T-helper 2 cell treated with Interferon-gamma antibody and Interleukin-4, amounts not matched to agents 100 ng/mL and 5 ng/mL, for 36 hours (primary cell): Measurements from ENCODE around the gene HHAT. TPM values are rescaled to one million over a fixed set of nuclear protein-coding genes. Genes with fewer than 3 reads are reported as not detected.

ENCODE experiments used
- intact Hi-C: fragments of 100-400 bp; cut with micrococcal nuclease; formaldehyde crosslinking; loops from one replicate; pipeline ENCODE4 v1.15.1; 2023
- total RNA-seq: library from RNA; stranded (reverse); gene quantifications from 2 replicates; pipeline ENCODE4 v1.2.3, GENCODE V29; 2022

Gene HHAT
- total RNA-seq, 1 donor from 2014 or later, result 0.73 TPM

DNA sequence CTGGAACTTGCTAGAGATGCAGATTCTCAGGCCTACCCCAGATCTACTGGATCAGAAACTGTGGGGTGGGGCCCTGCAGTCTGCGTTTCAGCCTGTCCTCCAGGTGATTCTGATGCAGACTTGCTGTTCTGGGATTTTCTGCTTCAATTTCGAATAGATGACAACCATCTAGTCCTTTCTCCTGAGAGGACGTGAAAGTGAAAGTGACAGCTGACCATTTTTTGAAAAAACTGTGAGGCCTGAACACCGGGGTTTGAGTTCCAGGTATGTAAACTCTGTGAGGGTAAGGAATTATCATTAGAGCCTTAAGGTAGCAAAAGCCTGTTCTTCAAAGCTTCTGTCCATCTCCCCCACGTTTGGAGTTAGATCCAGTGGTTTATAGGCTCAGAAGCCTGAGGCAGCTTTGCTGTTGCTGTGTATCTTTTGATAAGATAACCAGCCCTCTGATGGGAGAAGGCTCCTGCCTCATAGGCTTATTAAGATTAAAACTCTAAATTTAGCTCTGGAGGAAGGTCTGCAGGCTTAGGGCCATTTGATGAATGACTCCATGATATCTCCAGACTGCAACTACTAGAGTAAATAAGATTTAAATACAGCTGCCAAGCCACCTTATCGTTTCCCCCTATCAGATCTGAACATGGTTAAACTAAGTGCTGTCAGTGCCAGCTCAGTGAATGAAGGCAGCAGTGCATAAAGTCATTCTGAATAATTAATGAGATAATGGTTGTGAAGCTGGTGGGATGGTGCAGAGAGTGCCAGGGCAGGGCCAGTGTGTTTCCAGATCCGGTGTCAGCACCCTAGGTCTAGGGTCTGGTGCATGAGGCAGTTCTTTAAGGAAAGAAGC lies 335.2 kb downstream of the HHAT start:
- intact Hi-C loops, result no loop called here

DNA sequence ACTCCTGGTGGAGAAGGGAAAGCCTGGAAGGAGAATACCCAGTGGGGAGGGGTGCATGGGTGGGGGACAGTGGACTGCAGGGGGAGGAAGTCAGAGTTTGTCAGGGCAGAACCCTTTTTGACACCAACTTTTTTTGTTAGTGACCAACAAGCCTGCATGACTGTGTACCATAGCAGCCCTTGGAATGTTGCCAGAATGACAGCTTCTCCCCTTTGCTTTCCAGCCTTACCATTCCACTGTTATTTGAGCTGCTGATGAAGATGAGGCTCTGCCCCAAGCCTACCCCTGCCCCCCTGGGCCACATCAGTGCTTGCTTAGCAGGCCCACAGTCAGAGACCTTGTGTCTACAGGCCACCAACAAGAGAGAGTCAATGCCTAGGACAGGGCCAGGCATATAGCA lies 341.2 kb downstream of the HHAT start:
- intact Hi-C loops, result no loop called here

DNA sequence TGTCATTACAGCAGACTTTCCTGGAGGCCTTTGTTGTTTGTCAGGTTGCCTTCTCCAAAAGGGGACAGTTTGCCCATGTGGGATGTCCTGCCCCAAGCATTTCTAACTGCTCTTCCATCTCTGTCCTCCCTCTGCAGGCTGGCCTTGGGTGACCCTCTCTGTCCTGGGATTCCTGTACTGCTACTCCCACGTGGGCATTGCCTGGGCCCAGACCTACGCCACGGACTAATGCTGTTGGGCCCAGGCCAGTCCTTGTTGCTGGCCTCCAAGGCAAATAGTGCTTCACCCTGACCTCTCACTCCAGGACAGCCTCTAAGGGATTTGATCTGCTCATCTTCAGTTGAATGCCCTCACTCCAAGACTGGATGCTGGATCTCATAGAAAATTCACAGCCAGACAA lies 345.4 kb downstream of the HHAT start:
- intact Hi-C loops, result no loop called here

DNA sequence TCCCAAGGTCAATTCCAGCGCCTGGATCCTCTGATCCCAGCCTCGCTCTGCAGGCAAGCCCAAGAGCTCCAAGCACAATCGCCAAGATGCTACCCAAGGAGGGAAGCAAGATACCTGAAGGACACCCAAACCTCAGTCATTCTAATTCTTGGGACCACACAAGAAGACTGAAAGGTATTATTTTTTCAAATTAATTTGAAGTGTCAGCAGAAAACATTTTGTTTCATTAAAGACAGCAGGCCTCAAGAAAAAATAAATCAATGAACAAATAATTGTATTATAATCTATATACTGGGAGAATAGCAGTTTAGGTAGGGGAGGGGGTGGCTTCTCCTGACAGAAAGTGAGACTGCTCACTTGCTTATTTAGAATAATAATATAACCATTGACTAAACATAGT lies 347.8 kb downstream of the HHAT start:
- intact Hi-C loops, result no loop called here

DNA sequence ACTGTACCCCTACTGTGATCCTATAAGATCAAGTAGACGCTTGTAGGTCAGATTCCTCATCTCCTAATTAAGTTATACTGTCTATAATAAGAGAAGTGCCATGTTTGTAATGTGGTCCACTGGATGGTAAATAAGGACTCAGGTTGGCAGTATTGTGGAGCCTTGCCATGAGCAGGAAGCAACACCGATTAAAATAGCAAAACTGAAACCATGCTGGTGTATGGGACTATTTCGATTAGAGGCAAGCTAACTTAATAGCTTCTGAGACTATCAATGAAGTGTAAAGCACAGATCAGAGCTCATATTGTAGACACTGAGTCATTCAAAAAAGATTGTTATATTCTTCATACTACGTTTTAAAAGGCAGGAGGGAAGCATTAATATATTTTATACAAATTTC lies 348.8 kb downstream of the HHAT start:
- intact Hi-C loops, result no loop called here

DNA sequence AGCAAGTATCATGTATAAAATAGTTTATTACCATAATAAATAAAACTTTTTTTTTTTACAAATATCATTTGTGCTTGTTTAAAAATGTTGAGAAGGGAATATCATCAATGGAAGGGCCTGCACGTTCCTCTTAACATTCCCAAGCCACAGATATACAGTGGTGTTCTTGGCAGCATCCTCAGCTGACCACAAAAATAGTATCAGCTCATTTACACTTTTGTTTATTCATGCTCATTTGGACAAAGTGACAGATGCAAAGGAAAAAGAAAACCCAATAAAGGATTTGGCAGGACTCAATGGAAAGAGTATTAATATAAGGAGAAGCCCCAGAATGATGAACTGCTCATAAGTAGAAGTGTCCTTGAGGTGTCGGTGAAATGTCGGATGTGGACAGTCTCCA lies 349.6 kb downstream of the HHAT start:
- intact Hi-C loops, result no loop called here

DNA sequence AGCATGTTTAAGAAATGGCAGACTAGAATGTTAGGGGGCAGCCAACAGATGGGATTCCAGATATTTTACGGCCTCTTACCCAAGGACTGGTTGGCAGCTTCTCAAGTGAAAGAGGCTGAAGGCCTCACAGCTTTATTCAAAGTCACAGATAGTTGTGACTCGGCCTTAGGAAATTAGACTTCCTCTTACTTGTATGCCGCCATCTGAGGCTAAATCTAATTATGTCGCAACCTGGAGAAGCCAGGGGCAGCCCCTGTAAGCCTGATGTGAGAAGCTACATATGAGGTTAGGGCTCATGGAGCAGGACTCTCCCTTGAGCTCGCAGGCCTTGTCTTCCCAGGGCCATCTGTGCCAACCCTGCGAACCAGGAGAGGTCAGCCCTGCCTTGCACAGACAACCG lies 352.5 kb downstream of the HHAT start:
- intact Hi-C loops, result no loop called here

DNA sequence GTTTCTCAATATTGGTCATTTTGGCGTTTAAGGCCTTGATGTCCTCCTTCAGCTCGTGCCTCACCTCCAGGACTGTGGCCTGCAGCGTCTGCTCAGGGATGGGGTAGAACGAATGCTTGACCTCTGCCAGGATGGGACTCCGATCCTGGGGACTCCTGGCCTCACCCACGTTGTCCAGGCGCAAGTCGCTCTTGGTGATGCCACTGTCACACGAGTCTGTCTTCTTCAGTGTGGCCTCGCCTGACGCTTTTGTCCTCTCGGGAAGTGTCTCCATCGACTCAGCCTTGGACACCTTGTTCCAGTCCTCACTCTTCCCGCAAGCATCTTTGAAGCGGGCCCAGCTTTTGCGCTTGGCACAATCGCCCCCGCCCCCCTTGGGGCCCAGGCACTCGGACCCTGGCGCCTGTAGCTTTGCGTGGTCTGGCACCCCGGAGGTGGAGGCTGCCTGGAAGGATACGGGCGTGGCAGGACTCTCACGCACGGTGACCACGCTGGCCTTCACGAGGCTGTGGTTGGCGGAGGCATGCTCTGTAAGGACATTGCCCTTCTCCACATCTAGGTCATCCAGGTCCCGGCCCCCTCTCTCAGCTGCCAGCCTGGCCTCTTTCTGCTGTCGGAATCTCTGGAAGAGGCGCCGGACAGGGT lies 354.8 kb downstream of the HHAT start:
- intact Hi-C loops, result no loop called here

DNA sequence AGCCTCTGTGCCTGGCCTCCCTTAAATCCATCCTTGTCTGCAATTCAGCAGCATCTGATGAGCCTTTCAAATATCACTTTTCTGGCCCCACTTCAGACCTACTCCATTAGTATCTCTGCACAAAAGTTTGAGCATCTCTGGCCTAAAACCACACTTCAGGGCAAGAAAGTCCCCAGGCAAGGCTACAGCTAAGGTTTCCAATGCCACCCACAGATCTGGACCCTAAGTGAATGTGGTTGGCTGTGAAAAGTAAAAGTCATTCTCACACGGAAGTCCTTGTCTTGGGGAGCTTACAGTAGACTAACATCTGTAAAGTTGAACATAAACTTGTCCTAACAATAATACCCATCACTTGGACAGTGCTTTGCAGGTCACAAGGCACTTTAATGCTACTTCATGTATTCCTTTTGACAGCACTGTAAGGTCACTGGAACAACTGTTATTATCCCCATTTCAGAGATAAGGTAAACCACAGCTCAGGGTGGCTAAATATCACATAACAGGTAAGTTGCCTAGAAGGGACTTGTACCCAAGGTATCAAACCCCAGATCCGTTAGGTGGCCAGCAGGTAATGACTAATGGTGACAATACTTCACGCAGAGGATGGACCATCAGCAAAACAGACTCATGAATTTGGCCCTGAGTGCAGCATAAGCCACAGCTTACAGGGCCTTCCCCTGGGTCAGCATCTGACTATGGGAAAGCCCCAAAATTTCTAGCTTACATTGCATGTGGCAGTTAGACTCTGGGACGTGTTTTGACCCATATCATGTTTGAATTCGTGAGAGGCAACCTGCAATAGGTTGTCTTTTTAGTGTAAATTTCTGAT lies 356.0 kb downstream of the HHAT start:
- intact Hi-C loops, result no loop called here

DNA sequence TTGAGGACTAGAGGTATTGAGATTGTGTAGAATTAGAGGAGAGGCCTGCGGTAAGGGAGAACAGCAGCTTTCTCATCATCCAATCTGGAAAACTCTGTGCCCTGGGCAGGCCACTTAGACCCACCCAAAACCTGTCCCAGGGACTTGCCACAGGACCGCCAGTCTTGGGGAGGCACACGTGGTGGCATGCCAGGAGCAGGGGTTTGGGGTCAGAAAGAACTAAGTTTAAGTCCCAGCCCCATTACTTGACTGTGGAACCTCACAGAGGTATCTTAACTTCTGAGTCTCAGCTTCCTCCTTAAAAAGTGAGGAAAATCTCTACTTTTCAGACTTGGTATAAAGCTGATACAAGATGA lies 356.6 kb downstream of the HHAT start:
- intact Hi-C loops, result no loop called here

DNA sequence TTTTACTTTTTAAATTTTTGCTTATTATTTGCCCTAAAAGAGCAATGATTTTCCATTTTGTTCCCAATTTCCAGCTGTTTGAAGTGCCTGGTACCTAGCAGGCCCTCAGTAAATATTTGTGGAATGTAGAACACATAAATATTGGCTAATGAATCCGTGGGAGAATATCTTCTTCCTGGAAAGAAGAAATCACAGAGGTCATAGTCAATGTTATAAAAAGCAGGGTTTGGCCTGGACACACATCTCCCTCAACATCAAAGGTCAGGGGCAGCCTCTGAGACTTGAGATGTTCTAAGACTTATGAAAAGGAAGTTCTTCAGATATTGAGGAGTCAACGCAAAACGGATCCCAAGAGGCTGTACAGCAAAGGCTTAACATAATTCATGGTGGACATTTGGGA lies 358.1 kb downstream of the HHAT start:
- intact Hi-C loops, result no loop called here

DNA sequence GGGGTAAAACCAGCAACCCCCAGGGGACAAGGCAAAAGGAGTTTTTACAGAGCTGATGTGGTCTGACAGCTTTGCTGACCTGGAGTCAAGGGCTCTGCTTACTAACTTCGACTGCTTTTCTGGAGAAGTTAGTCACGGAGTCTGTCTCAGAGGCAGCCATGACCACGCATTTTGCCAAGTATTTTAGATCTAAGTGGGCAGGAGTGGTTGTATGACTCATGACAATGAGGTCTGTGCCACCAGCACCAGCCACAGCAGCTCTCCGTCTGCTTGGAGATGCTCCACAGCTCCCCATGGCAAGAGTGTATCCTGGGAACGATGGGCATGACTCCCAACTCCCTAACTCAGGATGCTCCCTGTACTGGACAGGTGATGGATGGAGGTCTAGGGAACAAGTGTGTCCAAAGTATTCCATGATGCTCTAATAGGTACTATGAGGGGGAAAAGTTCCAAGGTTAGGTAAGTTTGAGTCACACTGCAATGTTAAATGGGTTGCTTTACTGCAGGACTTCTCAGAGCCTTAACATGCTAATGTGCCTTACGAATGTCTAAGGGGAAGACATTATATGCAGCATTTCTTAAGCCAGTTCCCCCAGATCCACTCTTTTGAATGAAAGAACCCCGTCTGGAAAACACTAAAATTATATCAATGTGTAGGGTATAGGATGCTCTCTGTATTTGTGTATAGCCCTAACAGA lies 359.0 kb downstream of the HHAT start:
- intact Hi-C loops, result no loop called here

DNA sequence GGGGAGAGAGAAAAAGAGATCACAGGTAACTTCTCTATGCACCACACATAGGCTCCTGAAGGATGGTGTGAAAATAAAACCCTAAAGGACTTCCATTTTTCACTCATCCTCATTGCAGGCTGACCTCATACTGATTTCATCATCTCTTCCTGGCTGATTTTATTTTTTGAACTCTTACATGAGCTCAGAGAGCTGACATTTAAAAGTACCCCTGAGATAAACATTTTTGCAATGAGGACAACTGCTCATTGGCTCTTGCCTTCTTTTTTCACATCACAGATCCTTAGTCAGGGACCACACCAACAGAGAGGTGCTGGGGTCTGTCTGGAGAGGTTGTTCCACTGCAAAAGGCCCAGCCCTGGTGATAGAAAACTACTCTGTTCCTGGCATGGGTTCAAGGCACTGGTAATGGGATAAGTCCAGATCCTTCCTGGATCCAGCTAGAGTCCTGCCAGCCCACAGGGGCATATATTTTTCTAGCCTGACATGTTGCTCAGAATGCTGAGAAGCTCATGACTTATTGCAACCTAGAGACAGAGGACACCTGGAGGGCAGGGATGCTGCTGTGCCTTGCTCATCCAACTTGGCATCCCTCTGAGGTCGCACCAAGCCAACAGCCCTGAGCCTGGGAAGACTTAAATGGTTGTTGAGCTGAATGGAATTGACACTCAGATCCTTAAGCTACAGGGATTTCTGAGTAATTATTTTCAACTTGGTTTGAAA lies 360.0 kb downstream of the HHAT start:
- intact Hi-C loops, result no loop called here

DNA sequence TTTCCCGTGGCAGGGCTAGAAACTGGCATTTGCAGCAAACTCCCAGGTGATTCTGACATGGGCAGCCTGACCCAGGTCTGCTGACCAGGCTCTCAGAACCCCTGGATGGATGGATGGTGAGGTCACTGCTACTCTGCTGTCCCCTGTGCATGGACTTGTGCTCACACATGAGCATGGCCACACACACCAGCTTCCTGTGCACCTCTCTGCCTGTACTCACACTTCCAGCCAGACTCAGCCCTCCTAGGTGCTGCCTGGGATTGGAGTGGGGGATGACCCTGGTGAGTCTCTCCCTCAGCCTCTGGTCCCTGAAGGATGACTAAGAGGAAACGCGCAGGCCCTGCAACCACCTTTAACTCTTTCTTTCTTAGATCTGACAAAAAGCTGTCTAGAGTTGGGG lies 361.1 kb downstream of the HHAT start:
- intact Hi-C loops, result no loop called here

DNA sequence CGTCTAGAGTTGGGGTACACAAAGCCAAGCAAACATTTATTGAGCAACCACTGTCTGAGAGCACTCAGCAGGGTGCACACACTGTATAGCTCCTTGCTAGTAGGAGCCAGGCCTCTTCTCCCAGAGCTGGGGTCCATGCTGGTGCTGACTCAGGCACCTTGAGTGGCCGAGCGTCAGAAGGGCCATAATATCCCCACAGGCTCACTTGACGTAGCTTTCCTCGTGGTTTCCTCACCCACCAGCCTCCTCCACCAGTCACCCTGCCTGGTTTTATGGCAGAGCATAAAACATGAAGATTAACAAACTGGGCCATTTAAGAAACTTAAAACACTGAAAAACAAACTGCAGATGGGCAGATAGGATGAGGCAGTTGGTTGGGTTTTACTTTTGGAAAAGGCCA lies 361.5 kb downstream of the HHAT start:
- intact Hi-C loops, result no loop called here

DNA sequence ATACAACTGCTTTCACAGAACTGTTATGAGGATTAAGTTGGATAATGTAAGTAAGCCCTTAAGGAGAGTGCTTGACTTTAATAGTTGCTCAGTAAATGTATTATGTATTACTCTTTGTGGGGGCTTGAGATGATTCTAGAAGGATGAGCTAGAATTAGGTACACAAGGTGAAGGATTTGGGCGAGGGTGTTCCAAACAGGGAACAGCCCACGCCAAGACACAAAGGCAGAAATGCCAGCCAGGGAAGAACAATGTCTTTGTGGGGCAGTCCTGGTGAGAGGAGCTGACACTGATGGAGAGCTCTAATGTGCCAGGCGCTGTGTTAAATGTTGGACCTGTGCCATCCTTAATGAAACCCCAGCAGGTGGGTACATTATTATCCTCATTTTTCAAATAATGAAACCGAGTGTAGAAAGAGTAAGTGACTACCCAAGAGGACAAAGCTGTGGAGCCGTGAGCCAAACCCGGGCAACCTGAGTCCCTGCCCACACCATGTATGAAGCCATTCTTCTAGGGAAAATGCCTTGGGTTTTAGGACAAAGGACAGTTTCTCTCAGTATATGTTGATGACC lies 362.4 kb downstream of the HHAT start:
- intact Hi-C loops, result no loop called here

DNA sequence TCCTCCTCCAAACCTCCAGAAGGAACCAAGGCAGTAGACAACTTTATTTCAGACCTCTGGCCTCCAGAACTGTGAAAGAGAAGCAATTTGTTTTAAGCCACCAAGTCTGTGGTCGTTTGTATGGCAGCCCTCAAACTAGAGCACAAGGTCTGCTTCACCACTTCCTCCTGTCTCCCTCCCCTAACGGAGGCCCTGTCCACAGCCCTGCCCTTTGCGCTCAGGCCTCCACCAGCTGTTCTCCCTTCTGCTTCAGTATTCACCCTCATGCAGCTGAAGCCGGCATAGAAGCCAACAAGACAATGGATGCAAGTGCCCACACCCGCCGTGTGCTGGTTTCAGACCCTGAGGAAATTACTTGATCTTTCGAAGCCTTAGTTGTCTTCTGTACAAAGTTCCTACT lies 364.1 kb downstream of the HHAT start:
- intact Hi-C loops, result no loop called here

DNA sequence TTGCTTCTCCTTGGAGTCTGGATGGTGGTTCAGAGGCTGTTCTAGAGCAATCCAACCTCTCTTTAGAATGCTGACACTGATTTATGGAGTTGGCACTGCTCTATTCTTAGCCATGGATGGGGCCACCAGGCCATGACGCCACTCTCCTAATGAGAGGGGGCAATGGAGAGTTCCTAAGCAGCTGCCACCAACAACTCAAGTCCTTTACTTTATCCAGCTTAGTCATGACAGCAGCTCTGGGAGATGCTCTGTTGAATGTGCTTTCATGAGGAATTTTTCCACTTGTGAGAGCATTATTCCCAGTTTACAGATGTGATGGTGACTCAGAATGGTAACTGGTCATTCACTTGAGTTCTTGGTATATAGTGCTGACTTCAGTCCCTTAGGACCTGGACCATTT lies 366.3 kb downstream of the HHAT start:
- intact Hi-C loops, result no loop called here

DNA sequence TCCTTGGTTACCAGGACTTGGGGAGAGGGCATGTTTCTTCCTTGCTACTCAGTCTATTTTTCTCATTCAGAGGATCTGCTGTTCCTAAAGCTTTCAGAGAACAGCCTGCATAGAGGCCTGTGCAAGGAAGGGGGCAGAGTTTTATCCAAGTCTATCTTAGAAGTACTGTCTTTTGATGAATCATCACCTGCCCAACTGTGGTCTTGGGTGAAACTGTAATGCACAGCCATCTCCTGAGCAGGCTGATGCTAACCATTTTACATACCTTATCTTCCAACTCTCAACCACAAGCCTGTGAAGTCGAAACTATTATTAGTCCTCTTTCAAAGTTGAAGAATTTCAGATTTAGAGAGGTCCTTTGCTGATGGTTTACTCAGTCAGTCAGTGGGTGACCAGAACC lies 368.0 kb downstream of the HHAT start:
- intact Hi-C loops, result no loop called here

DNA sequence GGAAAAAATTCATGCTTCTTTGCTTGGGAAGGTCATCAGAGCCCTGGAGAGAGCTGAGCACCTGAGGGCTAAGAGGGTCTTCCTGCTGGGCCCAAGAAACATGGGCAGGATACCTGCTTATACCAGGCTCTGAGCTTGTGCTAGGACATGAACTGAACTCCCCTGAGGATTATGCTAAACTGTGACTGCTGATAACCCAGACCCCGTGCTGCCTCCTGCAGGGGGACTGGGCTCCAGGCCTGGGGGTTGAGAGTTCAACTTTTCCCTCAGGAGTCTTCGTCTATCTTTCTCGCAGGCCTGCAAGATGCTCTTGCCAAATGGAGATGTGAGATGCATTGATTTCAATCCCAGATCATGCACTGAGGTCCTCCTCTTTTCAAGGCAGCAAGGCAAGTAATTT lies 368.5 kb downstream of the HHAT start:
- intact Hi-C loops, result no loop called here

DNA sequence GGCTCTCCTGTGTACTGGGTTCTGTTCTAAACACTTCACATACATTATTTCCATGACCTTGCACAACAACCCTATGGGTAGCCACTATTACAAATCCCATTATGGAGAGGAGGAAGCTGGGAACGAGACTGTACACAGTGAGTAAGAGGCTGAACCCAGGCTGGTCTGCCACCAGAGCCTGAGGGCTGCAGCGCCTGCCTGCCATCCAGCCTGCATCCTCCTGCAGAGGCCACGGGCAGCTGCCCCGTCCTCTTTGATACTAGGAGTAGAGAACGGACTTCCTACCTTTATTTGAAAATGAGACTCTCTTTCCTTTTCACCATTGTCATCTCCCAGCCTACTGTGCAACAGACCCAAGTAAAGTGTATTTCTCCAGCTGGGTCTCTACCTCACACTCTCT lies 370.0 kb downstream of the HHAT start:
- intact Hi-C loops, result no loop called here
